ENCODE data around the gene PLP2. TPM values are rescaled to one million over a fixed set of nuclear protein-coding genes. Genes with fewer than 3 reads are reported as not detected.

Gene PLP2
- polyA plus RNA-seq, 1 donor (not counting 4 experiments of a cell fraction or from before 2014, with no cell fraction given) = 358 TPM

- FAIRE-seq (no peak), DNase-seq (ENCODE audit: low read depth, low spot score) (no peak)
- dilution Hi-C loops (cut with MboI; ENCODE audit: extremely low pct_ligation_motif_present, low sequenced_read_pairs) = no loop called here
- no peak overlapping the region for H2AFZ ChIP-seq (ENCODE audit: control insufficient read depth, low read length)
- no peak overlapping the region for H3K4me2 ChIP-seq (ENCODE audit: control insufficient read depth, extremely low read depth, insufficient read depth, low read depth, low read length)
- no peak overlapping the region for H3K9ac ChIP-seq (ENCODE audit: control insufficient read depth, extremely low read depth, insufficient read depth, low read length)
- H3K4me1 ChIP-seq (ENCODE audit: control insufficient read depth, extremely low read depth, insufficient read depth, low read length) = no peaks in the 10 kb centered on the region
- H3K79me2 ChIP-seq (ENCODE audit: control insufficient read depth, insufficient read depth, low read length) = no peaks in the 10 kb centered on the region
- H3K27me3 ChIP-seq (ENCODE audit: control insufficient read depth, extremely low read depth, insufficient read depth, low read length) = no peaks in the 10 kb centered on the region
- H3K36me3 ChIP-seq (ENCODE audit: control insufficient read depth in 2 of 2, extremely low read depth in 1 of 2, insufficient read depth in 2 of 2, low read length in 2 of 2) = no peaks in the 10 kb centered on the region
- H3K9me3 ChIP-seq (ENCODE audit: control insufficient read depth, low read depth, low read length) = no peaks in the 10 kb centered on the region
- H4K20me1 ChIP-seq (ENCODE audit: control insufficient read depth, extremely low read depth, insufficient read depth, low read length) = no peaks in the 10 kb centered on the region
- TF ChIP-seq CTCF (optimal IDR thresholded peaks at IDR 0.05 in 1 of 3, IDR thresholded peaks at IDR 0.05 in 1 of 3, conservative IDR thresholded peaks at IDR 0.05 in 1 of 3; ENCODE audit: extremely low read depth in 1 of 3, insufficient read depth in 2 of 3, low read length in 3 of 3) = no peak
- H3K4me3 ChIP-seq (ENCODE audit: control insufficient read depth in 2 of 3, extremely low read depth in 1 of 3, insufficient read depth in 2 of 3, low read depth in 1 of 3, low read length in 3 of 3) = no peak overlapping the region
- H3K27ac ChIP-seq (ENCODE audit: control insufficient read depth, insufficient read depth, low read length) = no peak overlapping the region
- H3K9me1 ChIP-seq (ENCODE audit: control insufficient read depth, extremely low read depth, insufficient read depth, low read length) = no peaks in the 10 kb centered on the region
Observed at GRCh38 chrX:49214996-49215526, 43.4 kb downstream of the PLP2 start.

GRCh38 chrX:49220100-49220499 is 48.4 kb downstream of the PLP2 start:
- Histone ChIP-seq H3K9me1 (ENCODE audit: control insufficient read depth, extremely low read depth, insufficient read depth, low read length) (no peaks in the 10 kb centered on the region), H3K4me2 (ENCODE audit: control insufficient read depth, extremely low read depth, insufficient read depth, low read depth, low read length) (no peak overlapping the region), H3K79me2 (ENCODE audit: control insufficient read depth, insufficient read depth, low read length) (no peaks in the 10 kb centered on the region), H3K4me1 (ENCODE audit: control insufficient read depth, extremely low read depth, insufficient read depth, low read length) (no peaks in the 10 kb centered on the region), H3K9me3 (ENCODE audit: control insufficient read depth, low read depth, low read length) (no peaks in the 10 kb centered on the region), H2AFZ (ENCODE audit: control insufficient read depth, low read length) (no peak overlapping the region), H3K4me3 (ENCODE audit: control insufficient read depth in 2 of 3, extremely low read depth in 1 of 3, insufficient read depth in 2 of 3, low read depth in 1 of 3, low read length in 3 of 3) (no peak overlapping the region), H3K9ac (ENCODE audit: control insufficient read depth, extremely low read depth, insufficient read depth, low read length) (no peak overlapping the region), H3K27ac (ENCODE audit: control insufficient read depth, insufficient read depth, low read length) (no peak overlapping the region), H3K36me3 (ENCODE audit: control insufficient read depth in 2 of 2, extremely low read depth in 1 of 2, insufficient read depth in 2 of 2, low read length in 2 of 2) (no peaks in the 10 kb centered on the region), H4K20me1 (ENCODE audit: control insufficient read depth, extremely low read depth, insufficient read depth, low read length) (no peaks in the 10 kb centered on the region), H3K27me3 (ENCODE audit: control insufficient read depth, extremely low read depth, insufficient read depth, low read length) (no peaks in the 10 kb centered on the region)
- no peak for TF ChIP-seq EZH2 (IDR thresholded peaks at IDR 0.05; ENCODE audit: low read length)
- TF ChIP-seq CTCF (optimal IDR thresholded peaks at IDR 0.05 in 1 of 3, IDR thresholded peaks at IDR 0.05 in 1 of 3, conservative IDR thresholded peaks at IDR 0.05 in 1 of 3; ENCODE audit: extremely low read depth in 1 of 3, insufficient read depth in 2 of 3, low read length in 3 of 3) = no peak
- FAIRE-seq (no peak), DNase-seq (ENCODE audit: low read depth, low spot score) (no peak)
- dilution Hi-C loops (cut with MboI; ENCODE audit: extremely low pct_ligation_motif_present, low sequenced_read_pairs) = no loop called here

Measured in keratinocyte (primary cell).